ENCODE measurements around the gene TBC1D17. TPM values are rescaled to one million over a fixed set of nuclear protein-coding genes. Genes with fewer than 3 reads are reported as not detected.

The TBC1D17 gene
- total RNA-seq, 2 experiments from 2014 or later = 22.6 to 24.0 TPM

DNA sequence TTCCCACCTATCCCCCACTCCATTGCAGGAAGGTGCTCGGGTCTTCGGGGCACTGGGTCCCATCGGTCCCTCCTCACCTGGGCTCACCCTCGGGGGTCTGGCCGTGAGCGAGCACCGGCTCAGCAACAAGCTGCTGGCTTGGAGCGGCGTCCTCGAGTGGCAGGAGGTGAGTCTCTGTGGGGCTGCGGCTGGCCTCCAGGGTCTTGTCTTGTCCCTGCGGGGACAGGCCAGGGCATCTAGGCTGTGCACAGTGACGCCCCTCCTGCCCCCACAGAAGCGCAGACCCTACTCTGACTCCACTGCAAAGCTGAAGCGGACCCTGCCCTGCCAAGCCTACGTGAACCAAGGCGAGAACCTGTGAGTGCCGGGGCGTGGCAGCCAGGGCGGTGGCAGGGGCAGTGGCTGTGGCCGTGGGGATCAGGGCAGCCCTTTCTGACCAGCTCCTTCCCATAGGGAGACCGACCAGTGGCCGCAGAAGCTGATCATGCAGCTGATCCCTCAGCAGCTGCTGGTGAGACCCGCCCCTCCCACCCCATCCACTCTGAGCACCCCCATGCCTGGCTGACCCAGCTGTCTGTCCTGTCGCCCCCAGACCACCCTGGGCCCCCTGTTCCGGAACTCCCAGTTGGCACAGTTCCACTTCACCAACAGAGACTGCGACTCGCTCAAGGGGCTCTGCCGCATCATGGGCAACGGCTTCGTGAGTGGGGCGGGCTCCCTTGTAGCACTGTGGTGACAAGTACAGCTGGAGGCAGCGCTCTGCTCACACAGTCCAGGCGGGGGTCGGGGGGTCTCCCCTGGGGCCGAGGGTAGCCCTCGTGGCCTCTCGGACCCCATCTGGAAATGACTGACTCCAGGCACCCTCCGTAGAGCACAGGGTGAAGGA is 22.9 kb upstream of the TBC1D17 start:
- Mint-ChIP-seq H3K36me3 (peaks cover 11% of the 10 kb centered on the region), H3K9me3 (peaks cover 6% of the 10 kb centered on the region), H3K27ac (no peak overlapping the region), H3K4me3 (no peak overlapping the region), H3K4me1 (peaks cover 22% of the 10 kb centered on the region), H3K27me3 (no peaks in the 10 kb centered on the region)
- no peak for DNase-seq

DNA sequence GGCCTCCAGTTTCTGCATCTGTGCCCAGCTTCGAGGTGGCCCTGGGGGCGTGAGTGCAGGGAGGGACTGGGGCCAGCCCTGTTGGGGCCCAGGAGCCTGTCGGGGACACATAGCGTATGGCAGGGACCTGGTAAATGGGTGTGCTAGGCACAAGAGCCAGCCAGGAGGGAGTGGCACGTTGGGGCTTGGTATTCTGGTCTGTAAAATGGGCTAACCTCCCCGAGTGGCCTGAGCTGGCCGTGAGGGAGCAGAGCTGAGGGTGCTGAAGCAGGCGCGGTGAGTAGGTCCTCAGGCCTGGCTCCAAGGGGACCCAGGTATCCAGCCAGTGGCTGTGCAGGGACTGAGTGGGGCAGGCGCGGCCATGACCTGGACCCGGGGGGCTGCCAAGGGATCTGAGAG is 22.2 kb upstream of the TBC1D17 start:
- H3K4me1 Mint-ChIP-seq = peaks cover 16% of the 10 kb centered on the region
- no peaks in the 10 kb centered on the region for H3K27me3 Mint-ChIP-seq
- H3K27ac Mint-ChIP-seq = peak overlapping the region; percentile 17
- peak overlapping the region; percentile 22 for H3K4me3 Mint-ChIP-seq
- H3K36me3 Mint-ChIP-seq = peaks cover 6% of the 10 kb centered on the region
- no peaks in the 10 kb centered on the region for H3K9me3 Mint-ChIP-seq
- DNase-seq = no peak

DNA sequence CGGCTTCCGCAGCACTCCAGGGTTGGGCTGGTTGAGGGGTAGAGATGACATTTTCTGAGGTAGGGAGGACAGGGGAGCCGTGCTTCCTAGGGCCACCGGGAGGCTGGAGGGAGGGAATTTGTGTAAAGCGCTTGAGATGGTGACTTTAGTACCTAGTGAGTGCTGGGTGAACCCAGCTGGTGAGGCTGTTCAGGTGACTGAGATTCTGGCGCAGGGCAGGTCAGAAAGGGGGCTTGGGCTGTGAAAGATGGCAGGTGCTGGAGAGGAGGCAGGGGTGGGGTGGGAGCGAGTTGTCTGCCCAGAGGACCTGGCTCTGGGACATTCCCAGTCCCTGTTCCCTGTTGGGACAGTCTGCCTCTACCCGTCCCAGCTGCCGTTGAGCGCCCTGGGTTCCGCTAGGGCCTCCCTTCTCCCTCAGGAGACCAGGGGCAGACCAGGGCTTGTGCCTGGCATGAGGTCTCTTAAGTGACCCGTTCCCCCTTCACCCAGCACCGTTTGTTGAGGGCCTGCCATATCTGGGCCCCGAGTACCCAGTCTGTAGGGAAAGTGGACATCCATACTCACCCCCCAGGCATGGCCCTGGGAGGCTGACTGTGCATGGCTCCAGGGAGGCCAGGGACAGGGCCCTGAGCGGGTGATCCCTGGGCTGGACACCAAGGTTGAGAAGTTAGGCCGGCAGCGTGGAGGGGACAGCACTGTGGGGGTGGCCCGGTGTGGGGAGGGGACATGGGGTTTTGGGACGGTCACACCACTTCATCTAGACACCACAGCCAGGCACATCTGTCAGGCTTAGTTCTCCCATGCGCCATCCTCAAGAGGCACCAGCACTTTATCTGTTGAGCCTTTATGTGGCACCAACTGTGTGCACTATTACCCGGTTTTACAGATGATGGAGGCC is 21.6 kb upstream of the TBC1D17 start:
- H3K4me3 Mint-ChIP-seq = peak overlapping the region; percentile 25
- peak overlapping the region; percentile 17 for H3K27ac Mint-ChIP-seq
- peaks cover 6% of the 10 kb centered on the region for H3K36me3 Mint-ChIP-seq
- H3K4me1 Mint-ChIP-seq = peaks cover 15% of the 10 kb centered on the region
- no peaks in the 10 kb centered on the region for H3K27me3 Mint-ChIP-seq
- no peaks in the 10 kb centered on the region for H3K9me3 Mint-ChIP-seq
- DNase-seq = no peak

DNA sequence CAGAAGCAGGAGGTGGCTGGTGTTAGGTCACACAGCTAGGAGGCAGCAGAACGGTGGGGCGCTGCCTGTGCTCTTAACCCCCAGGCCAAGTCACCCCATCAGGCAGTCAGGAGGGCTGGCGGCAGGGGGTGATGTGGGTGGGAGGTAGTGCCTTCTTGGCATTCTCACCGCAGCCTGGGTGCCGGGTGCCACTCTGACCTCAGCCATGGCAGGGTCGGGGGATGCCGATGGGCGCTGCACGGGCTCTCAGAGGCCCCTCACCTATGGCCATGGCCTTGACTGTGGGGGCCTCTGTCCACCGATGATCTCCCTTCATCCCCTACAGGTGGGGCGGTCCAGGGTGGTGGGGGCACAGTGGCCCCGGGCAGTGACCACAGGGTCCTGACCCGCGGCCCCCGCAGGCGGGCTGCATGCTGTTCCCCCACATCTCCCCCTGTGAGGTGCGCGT is 20.9 kb upstream of the TBC1D17 start:
- no peaks in the 10 kb centered on the region for H3K9me3 Mint-ChIP-seq
- H3K27ac Mint-ChIP-seq = no peak overlapping the region
- no peak for DNase-seq
- H3K4me1 Mint-ChIP-seq = peaks cover 15% of the 10 kb centered on the region
- H3K36me3 Mint-ChIP-seq = peaks cover 6% of the 10 kb centered on the region
- H3K4me3 Mint-ChIP-seq = no peak overlapping the region
- no peaks in the 10 kb centered on the region for H3K27me3 Mint-ChIP-seq

DNA sequence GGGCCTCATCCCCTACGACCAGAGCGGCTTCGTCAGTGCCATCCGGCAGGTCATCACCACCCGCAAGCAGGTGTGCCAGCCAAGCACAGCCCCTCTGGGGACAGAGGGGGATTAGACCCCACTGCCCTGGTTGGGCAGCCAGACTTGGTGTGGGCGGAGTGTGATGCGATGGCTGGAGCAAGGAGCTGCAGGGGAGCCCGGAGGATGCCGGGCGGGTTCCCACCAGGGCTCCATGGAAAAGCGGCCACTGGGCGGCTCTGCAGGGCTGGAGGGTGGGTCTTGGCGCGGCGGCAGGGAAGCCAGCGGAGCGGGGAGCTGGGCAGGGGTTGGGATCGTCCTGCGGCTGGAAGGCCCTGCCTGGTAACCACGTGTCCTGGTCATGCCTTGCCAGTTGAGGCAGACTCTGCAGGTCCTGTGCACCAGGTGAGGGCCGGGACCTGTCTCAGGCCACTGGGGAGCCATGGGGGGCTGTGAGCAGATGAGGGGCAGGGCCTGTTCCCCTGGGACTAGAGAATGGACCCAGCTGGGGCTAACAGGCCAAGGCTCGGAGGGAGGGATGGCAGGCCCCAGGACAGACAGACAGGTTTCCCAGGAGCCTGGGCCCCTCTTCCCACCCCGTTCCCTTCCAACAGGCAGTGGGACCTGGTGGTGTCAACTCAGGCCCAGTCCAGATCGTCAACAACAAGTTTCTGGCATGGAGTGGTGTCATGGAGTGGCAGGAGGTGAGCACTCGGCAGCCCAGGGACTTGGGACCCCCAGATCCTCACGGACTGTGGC is 20.3 kb upstream of the TBC1D17 start:
- peaks cover 7% of the 10 kb centered on the region for H3K36me3 Mint-ChIP-seq
- H3K4me1 Mint-ChIP-seq = peaks cover 13% of the 10 kb centered on the region

DNA sequence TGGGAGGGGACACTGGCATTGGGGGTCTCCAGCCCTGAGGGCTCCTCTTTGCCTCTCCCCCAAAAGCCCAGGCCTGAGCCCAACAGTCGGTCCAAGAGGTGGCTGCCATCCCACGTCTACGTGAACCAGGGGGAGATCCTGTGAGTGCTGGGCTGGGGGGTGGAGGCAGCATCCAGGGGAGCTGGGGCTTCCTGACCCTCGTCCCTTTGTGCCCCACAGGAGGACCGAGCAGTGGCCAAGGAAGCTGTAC is 19.7 kb upstream of the TBC1D17 start:
- Mint-ChIP-seq H3K27me3 (no peaks in the 10 kb centered on the region), H3K4me3 (no peak overlapping the region), H3K27ac (no peak overlapping the region), H3K4me1 (peaks cover 8% of the 10 kb centered on the region), H3K36me3 (peaks cover 7% of the 10 kb centered on the region), H3K9me3 (no peaks in the 10 kb centered on the region)
- DNase-seq = no peak

More for the DNA sequence above, 20.3 kb upstream of the TBC1D17 start:
- no peaks in the 10 kb centered on the region for H3K9me3 Mint-ChIP-seq
- DNase-seq = no peak
- no peaks in the 10 kb centered on the region for H3K27me3 Mint-ChIP-seq
- H3K27ac Mint-ChIP-seq = no peak overlapping the region
- no peak overlapping the region for H3K4me3 Mint-ChIP-seq

DNA sequence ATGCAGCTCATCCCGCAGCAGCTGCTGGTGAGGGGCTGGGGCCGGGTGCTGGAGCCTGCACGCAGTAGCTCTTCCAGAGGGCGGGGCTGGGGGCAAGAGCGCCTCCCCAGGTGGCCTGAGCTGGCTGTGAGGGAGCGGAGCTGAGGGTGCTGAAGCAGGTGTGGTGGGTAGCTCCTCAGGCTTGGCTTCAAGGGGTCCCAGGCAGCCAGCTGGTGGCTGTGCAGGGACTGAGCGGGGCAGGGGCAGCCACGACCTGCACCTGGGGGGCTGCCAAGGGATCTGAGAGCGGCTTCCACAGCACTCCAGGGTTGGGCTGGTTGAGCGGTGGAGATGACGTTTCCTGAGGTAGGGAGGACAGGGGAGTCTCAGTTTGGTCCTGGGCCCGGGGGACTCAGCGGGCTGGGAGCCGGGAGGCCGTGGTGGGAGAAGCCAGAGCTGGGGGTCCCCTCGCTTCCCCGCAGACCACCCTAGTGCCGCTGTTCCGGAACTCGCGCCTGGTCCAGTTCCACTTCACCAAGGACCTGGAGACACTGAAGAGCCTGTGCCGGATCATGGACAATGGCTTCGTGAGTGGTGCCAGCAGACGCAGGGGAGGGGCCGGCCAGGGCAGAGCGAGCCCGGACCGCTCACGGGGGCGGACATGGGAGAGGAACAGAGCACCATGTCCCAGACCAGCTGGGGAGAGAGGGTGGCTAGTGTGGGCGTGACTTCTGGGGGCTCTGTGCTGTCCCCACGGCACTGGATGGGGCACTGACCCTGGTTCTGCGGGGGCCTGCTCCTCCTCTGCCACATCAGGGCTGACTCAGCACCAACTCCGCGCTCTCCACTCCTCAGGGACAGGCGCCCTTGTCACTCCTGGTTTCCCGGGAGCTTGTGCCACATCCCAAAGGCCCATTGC is 19.2 kb upstream of the TBC1D17 start:
- Mint-ChIP-seq H3K4me3 (peak overlapping the region; percentile 25), H3K36me3 (peaks cover 10% of the 10 kb centered on the region), H3K4me1 (peaks cover 4% of the 10 kb centered on the region), H3K27ac (no peak overlapping the region), H3K9me3 (no peaks in the 10 kb centered on the region), H3K27me3 (no peaks in the 10 kb centered on the region)
- no peak for DNase-seq

DNA sequence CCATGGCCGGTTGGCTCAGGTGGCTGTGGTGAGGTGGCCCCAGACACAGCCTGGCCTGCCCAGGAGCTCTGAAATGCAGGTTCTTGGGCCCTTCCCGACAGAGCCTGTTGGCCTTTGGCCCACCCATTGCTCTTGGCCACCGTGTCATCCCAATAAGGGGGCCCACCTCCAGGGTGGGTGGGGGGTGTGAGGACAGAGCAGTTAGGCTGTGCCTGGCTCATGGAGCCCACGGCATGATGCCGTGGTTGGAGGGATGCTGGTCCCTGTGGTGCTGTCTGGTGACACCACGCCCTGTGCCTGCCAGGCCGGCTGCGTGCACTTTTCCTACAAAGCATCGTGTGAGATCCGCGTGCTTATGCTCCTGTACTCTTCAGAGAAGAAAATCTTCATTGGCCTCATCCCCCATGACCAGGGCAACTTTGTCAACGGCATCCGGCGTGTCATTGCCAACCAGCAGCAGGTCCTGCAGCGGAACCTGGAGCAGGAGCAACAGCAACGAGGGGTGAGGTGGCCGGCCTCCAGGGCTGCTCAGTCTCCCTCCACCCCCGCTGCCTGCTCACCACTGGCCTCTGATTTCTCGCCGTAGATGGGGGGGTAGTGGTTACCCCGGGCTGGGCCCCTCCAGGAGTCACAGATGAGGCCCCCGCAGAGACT is 17.7 kb upstream of the TBC1D17 start:
- H3K4me1 Mint-ChIP-seq = peaks cover 4% of the 10 kb centered on the region
- no peaks in the 10 kb centered on the region for H3K9me3 Mint-ChIP-seq
- H3K27me3 Mint-ChIP-seq = no peaks in the 10 kb centered on the region
- peaks cover 11% of the 10 kb centered on the region for H3K36me3 Mint-ChIP-seq
- no peak for DNase-seq
- no peak overlapping the region for H3K27ac Mint-ChIP-seq
- no peak overlapping the region for H3K4me3 Mint-ChIP-seq

DNA sequence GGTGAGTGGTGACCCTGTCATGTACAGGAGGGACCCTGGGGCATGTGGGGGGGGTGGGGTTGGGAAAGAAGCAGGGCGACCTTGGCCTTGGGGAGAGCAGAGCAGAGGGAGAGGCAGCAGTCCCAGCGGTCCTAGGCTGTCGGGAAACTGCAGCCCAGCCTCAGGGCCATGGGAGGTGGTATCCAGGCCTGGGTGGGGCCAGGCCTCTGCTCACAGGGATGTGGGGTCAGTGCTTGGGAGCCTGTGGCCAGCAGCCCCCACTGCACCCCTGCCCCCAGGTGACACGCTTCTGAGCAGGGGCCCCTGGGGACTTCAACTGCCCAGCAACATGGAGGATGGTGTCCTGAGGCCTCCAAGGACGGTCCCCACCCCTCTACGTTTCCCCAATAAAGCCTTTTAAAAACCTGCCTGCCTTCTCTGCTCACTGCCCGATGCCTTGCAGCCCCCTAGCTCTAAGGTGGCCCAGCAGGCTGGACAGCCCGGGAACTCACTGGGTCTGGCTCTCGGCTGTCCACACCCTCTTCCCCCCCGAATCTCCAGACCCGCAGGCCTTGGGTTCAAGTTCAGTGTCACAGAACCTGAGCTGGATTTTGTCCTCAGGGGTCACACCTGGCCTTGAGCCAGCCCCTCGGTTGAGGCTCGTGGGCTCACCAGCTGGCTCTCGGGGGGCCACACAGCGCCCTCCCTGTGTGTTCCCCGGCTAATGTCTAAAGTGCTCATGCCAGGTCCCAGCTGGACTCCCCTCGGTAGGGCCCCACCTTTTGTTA is 17.0 kb upstream of the TBC1D17 start:
- no peak for DNase-seq
- Mint-ChIP-seq H3K27me3 (no peaks in the 10 kb centered on the region), H3K36me3 (peaks cover 15% of the 10 kb centered on the region), H3K4me3 (no peak overlapping the region), H3K9me3 (no peaks in the 10 kb centered on the region), H3K27ac (peak overlapping the region; percentile 42), H3K4me1 (peaks cover 9% of the 10 kb centered on the region)

DNA sequence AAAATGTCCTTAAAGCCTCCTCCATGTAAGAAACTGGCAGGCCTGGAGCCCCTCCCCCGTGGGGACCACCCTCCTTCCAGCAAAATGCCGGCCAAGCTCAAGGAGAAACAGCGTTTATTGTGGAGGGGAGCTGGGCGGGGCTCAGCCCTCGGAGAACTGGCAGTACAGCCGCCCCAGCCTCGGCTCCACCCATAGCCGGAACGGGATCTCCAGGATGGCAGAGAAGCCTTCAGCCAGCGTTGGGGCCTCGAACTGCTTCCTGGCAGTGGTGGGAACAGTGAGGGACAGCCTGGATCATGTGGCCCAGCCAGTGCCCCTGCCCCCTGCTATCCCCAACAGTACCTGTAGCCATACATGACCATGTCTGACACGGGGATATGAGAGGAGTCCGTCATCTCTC is 16.4 kb upstream of the TBC1D17 start:
- Mint-ChIP-seq H3K4me1 (peaks cover 14% of the 10 kb centered on the region), H3K4me3 (no peak overlapping the region), H3K27me3 (no peaks in the 10 kb centered on the region), H3K27ac (no peak overlapping the region), H3K9me3 (no peaks in the 10 kb centered on the region), H3K36me3 (peaks cover 18% of the 10 kb centered on the region)
- no peak for DNase-seq

DNA sequence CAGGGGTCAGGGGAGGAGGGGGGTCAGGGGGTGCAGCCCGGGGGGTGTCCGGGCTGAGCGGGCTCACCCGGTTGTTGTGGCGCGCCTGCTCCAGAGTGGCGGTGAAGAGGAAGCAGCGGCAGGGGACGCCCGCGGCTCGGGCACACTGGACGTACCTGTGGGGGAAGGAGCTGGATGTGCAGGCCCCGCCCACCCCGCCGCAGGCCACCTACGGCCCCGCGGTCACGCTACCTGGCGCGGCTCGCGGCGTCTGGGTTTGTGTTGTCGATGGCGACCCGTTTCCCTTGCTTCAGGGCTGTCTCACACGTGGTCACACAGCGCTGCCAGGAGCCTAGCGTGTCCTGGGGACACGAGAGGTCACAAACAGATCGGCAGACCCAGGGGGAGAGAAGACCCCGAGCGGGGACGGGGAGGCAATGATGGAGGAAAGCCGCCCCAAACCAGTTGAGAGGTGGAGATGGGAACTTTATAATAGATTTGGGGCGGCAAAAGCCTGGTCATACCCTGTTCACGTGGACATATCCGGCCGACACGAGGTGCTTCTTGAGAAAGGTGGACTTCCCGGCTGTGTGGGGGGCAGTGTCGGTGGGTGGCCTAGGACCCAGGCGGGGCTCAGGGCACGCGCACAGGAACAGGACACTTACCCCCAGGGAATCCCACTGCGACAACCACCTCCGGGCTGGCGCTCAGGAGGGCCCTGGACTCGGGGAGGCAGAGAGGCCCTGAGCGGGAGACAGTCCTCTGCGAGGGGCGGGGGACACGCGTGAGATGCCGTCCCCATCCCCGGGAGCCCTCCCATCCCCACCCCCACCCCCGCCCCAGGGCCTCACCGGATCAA is 15.7 kb upstream of the TBC1D17 start:
- H3K4me1 Mint-ChIP-seq = peaks cover 20% of the 10 kb centered on the region
- DNase-seq = no peak
- peaks cover 20% of the 10 kb centered on the region for H3K36me3 Mint-ChIP-seq
- H3K9me3 Mint-ChIP-seq = no peaks in the 10 kb centered on the region
- H3K4me3 Mint-ChIP-seq = no peak overlapping the region
- H3K27ac Mint-ChIP-seq = no peak overlapping the region
- H3K27me3 Mint-ChIP-seq = no peaks in the 10 kb centered on the region

DNA sequence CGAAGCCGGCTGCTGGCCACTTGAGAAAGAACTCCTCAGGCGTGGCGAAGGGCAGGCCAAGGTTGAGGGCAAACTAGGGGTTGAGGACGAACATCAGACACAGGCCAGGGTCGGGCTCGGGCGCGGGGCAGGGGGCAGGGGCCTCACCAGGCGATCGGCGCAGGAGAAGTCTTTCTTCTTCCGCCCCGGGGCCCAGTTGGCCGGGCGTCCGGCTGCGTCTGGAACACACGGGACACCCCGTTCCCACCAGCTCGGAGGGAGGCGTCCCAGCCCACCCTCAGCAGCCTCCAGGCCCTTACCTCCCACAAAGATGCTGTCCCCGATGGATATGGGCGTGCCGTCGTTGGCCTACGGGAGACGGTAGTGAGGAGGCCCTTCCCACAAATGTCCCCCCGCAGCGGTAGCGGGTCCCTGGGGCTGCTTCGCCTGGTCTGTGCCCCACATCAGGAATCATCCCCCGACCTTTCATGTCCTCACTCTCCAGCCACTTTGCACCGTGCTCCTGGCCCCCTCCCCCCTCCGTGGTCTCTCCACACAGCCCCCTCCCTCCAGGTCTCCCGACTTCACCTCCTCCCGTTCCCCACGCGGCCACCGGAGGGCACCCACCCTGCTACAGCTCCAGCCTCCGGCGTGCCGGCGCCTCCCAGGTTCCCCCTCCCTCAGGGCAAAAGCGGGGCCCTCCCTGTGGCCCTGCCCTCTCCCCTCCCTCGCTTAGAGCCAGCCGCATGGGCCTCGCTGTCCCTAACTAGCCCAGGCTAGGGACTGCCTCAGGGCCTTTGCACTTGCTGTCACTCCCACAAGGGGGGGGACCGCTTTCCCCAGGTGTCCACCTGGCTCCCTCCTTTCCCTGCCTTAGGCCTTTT is 14.9 kb upstream of the TBC1D17 start:
- Mint-ChIP-seq H3K27me3 (no peaks in the 10 kb centered on the region), H3K36me3 (peaks cover 20% of the 10 kb centered on the region), H3K4me3 (no peak overlapping the region), H3K4me1 (peaks cover 22% of the 10 kb centered on the region), H3K9me3 (no peaks in the 10 kb centered on the region), H3K27ac (no peak overlapping the region)
- no peak for DNase-seq

Data from activated naive CD8-positive, alpha-beta T cell treated with anti-CD3 and anti-CD28 coated beads for 36 hours (primary cell).